CD4-positive, alpha-beta T cell treated with Interferon alpha-2 for 1 hour (primary cell): ENCODE data around the gene ELF1.
"Not testable (repeated sequence)": the region's sequence is repeated elsewhere in the genome, so short reads cannot be mapped to it uniquely, and the experiment has no call there.

Source experiments
- DNase-seq, 2 donors: peaks; one replicate each; pipeline ENCODE4 v3.0.0-alpha.2; 2020 to 2022

Gene ELF1

GRCh38 chr13:41040584-41041334 is 21.6 kb upstream of the ELF1 start:
- no peak for DNase-seq

GRCh38 chr13:41039746-41040145 is 20.6 kb upstream of the ELF1 start:
- no peak for DNase-seq

GRCh38 chr13:41036557-41036956 is 17.4 kb upstream of the ELF1 start:
- DNase-seq = not testable (repeated sequence)

GRCh38 chr13:41034881-41035280 is 15.8 kb upstream of the ELF1 start:
- DNase-seq = no peak

GRCh38 chr13:41034382-41034781 is 15.3 kb upstream of the ELF1 start:
- DNase-seq = no peak

DNA sequence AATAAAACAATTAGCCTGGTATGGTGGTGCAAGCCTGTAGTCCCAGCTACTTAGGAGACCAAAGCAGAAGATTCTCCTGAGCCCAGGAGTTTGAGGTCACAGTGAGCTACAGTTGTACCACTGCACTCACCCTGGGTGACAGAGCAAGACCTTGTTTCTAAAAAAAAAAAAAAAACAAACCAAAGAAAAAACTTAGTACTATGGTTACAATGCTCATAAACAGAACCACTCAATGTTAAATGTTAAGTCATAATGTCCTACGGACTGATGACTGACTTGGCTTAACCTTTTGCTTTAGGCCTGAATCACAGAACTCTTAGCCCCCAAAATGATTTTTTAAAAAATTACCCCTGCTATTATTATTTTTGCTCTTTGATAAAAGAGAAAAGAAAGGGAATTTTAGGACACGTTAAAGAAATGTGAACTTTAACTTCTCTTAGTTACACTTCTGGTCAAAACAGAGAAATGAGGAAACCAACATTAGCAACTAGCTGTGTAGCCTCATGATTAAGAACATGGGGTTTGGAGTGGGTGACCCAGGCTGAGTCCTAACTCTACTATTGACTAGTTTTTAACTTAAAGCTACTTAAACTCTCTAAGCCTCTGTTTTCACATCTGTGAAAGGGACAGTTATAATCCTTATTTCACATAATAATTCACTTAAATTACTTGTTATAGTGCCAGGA is 13.7 kb upstream of the ELF1 start:
- no peak for DNase-seq

- peak in 1 of 2 donors; percentile 42 for DNase-seq
Observed at GRCh38 chr13:41029629-41030028, 10.5 kb upstream of the ELF1 start.

DNA sequence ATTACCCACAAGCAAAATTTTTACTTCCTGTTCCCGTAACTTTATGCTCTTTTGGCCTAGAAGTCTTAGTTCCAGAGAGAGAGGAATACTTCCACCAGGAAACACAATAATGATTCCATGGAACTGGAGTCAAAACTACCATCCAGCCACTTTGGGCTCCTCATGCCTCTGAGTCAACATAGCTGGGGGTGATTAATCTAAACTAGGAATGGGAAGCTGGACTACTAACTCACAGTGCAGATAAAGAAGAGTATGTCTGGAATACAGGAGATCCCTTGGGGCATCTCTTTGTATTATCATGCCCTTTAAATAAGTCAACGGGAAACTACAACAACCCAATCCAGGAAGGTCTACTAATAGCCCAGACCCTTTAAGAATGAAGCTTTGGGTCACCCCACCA is 8.9 kb upstream of the ELF1 start:
- DNase-seq = no peak

DNA sequence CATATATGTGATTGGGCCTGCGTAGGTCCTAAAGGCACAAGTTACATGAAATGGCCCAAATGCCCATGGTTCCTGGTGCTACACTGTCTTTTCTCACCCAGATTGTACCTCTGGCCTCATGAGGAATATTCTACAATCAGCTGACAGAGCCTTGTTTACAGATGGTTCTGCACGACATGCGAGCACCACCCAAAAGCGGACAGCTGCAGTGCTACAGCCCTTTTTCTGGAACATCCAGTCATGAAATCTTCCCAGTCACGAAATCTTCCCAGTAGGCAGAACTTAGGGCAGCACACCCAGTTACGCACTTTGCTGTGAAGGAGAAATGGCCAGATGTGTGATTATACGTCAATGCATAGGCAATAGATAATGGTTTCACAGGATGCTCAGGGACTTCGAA is 7.7 kb upstream of the ELF1 start:
- DNase-seq = no peak

DNA sequence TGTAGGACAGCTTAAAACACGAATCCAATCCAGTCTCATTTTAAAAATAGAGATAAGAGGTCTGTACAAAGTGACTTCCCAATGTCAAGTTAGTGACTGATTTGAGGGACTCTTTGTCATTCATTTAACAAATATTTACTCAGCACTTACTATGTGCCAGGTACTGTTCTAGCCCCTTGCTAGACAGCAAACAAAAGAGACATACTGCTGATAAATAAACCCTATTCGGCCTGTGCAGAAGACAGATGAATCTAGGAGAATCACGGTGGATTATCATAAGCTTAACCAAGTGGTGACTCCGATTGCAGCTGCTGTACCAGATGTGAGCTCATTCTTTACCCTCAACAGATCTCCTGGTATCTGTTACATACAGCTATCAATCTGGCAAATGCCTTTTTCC is 6.4 kb upstream of the ELF1 start:
- no peak for DNase-seq

DNA sequence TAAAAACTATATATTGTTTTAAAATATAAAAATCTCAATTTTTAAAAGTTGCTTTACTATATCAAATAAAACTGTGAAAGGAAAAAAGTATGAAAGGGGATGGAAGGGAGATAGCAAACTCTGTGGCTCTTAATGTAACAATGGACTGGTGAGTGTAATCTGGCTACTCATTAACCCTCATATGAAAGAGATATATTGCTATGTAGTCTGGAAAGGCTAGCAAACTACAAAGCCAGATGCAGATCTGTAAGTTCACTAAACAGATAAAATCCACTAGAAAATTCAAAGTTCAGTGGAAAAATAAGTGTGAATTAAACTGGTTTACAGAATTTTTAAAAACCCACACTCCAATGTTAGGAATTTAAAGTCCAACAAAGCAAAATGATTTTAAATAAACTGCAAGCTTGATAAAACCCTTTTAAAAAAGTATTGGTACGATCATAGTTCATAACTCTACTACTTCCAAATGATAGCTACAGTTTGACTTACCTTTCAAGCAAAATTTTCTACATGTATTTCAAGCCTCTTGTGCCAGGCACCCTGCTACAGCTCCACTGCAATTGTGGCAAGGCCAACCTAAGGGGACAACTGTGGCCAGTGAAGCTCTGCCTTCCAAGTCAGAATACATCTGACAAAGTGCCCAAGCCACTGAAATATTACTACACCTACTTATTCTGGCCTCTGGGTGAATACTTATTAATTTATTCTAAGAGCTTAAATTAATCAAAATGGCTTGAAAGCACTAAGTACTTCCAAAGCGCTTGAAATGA is 647 bp upstream of the ELF1 start:
- no peak for DNase-seq

DNA sequence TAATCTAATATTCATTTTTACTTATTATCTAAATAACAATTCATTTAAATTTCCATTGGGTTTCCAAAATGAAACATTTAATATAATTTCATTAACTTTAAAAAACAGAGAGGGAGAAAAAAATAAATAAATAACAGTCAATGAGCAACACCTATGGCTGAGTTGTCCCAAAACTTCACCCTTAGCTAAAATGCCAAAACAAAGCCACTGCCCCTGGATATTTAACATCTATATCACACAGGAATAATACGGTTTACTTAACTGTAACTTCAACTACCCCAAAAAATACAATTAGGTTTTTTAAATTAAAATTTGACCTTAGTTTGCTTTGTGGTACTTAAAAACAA is 541 bp downstream of the ELF1 start:
- DNase-seq = no peak

DNA sequence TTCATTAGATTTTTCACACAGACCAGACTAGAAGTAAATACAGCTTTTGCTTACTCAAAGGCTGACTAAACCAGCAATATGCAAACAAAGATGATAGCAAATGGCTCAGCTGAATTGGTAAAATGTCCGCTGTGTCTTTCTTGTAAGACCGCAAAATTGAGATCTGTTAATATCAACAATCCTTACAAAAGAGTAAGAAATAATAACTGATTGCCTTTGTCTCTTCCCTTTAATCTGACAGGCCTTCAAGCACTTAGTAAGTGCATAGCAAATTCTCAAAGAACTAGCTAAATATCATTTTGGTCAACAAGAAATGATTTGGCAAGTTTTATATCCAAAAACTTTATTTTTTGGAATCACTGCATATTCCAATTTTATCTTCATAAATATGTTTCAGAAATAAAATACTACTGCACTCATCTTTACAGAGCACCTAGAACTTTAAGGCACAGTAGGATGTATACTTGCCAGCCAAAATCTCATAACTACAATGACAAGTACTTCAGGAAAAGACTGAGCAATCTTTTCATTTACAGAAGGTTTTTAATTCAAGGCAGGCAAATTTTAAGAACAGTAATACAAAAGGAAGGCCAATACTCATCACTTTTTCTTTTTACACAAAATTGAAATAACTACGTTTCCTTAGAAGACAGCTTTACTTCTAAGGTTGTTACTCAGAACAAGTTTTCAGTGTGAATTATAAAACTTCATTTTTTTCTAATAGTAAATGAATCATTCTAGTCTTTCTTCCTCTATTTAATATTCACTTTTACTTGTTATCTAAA is 1.1 kb downstream of the ELF1 start:
- DNase-seq = peak in 1 of 2 donors; percentile 53

DNA sequence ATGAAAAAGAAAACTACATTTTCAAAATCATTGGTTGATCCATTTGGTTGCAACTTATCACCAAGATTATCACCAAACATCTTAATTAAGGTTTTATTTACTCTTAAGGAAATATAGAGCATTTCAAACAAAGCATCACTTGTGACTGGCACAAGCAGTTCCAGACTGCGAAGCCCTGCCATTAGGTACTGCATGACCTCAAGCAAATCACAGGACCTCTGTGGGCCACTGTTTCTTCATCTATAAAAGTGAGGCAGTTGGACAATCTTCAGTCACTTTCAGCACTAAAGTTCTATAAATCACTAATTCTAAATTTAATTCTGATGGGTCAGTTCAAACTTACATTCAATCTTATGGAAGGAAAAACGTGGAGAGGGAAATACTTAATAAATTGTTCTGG is 2.0 kb downstream of the ELF1 start:
- peak; percentile 52 to 62 for DNase-seq

DNA sequence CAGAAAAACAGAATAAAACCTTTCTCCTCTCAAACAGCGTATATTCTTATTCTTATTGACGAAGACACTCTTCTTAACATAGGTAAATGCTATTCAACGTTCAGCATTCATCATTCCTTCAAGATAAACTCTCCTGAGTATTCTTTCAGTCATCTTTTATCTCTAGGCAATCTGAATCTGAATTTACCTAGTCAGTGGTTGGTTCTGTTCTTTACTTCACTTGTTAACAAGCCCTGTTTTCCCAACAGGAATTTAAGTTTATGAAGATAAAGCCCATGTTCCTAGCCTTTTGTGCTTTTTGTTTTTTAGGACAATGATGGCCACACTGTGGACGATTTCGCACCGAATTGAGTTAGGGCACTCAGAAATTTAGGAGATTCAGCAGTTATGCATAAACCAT is 3.2 kb downstream of the ELF1 start:
- DNase-seq = no peak

DNA sequence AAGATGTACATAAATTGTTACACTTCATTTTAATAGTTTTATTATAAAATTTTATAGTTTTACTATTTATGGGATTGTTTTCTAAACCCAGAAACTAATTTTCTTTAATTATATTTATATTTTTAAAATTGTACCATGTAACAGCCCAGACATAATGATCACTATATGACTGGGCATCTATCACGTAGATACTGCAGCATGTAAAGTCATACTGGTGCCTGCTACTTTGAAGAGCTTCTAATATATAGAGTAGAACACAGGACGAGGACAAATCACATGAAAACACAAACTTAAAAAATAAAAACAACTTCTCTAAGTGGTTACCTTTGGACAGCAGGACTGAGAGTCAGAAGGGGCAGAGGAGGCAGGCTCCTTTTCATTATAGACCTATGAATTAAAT is 5.3 kb downstream of the ELF1 start:
- no peak for DNase-seq

GRCh38 chr13:41012536-41012935 is 6.6 kb downstream of the ELF1 start:
- DNase-seq = no peak

- no peak for DNase-seq
Observed at GRCh38 chr13:41011382-41011956, 7.6 kb downstream of the ELF1 start.

GRCh38 chr13:41008349-41008980 is 10.7 kb downstream of the ELF1 start:
- no peak for DNase-seq

DNA sequence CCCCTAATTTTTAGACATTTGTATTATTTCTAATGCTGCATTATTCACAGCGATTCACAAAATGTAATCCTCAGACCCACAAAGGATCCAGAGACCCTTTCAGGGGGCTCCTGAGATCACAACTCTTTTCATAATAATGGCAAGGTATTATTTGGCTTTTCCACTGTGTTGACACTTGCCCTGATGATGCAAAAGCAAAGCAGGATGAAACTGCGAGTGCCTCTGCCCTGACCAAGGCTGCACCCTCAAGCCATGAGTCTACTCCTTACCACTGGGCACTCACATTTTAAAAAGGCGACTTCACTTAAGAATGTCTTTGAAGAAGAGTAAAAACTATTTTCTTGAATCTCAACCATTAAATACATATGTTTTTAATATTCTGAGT is 11.4 kb downstream of the ELF1 start:
- DNase-seq = no peak

DNA sequence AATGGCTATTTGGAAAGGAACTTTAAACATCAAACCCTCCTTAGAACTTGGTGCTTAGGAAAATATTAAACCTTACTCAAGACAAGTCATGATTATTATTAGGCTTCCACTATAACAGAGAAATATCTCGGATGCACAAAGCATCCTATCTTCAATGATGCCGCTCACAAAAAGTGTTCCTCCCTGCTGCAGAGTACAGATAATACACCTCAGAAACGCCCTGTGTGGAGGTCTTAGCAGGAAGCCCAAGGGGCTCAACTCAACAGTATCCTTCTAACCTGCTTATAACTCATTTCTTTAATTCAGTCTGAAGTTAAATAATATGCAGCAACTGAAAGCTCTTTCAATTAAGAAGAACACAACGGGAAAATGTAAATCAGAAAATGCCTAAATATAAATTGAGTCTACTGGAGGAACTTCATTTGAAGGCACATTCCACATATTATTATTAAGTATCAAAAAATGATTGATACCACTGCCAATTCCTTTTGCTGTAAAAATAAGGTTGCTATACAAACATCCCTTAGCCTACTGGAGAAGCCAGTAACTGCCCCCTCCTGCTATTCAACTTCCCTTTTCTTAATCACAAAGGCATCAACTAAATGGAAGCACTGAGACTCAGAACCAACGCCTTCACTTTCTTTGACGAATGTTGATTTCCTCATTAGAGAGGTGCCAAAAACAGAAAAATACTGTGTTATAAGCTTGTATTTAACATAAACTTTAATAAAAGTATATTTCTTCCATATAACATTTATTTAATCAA is 12.0 kb downstream of the ELF1 start:
- no peak for DNase-seq

DNA sequence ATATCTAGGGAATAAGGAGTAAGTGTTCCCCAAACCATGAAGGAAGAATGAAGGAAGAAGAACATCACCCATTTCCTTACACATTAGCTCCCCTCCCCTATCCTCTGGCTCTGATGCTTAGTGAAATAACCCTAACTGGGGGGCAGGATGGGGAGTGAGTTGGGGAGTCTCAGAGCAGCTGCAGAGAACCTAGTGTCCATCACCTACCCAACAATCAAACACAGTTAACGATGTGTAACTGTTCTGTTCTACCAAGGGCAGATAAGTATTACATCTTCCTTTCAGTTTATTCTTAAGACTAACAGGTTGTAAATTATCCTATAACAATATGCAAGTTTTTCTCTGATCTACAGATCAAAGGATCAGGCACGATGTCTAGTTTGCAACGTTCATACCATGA is 12.8 kb downstream of the ELF1 start:
- no peak for DNase-seq
